LoVo (cell line): ENCODE measurements around the gene NLK.
A peak's percentile ranks its signal among the peaks of the same experiment; 100 is the strongest.
"Not testable (repeated sequence)": the region's sequence is repeated elsewhere in the genome, so short reads cannot be mapped to it uniquely, and the experiment has no call there.

Experiments used
- DNase-seq: peaks from one replicate; pipeline ENCODE4 v3.0.0-alpha.2; 2016; ENCODE audit warnings: low spot score

NLK gene

GRCh38 chr17:28042657-28042720, at the start of gene NLK:
NLK (plus strand) TSS chr17:28042677; CDS start chr17:28042874, 197 bp downstream.
- no peak for DNase-seq

DNA sequence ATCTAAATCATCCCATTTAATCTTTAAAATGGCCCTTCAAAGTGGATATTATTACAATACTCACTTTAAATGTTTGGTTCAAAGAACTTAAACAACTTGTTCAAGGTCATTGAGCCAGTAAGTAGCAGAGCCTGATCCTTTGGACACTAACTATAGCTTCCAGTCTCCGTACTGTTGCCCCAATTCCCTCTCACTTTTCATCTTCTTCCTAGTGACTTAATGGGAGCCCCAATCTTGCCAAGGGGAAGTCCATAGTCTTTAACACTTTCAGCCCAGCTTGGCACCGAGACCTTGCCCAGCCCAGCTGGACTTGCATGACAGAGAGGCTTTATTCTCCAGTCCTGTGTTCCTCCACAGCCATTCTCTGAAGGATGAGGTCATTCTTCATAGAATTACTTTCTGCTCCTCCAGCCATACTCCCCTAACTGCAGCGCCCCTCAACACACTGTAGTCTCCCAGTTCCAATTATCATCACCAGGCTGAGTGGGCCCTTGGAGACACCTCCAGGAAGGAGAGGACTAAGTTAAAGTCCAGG, 49.2 kb upstream of the NLK start:
- no peak for DNase-seq

GRCh38 chr17:27993723-27994310, 48.7 kb upstream of the NLK start:
- DNase-seq, result no peak

DNA sequence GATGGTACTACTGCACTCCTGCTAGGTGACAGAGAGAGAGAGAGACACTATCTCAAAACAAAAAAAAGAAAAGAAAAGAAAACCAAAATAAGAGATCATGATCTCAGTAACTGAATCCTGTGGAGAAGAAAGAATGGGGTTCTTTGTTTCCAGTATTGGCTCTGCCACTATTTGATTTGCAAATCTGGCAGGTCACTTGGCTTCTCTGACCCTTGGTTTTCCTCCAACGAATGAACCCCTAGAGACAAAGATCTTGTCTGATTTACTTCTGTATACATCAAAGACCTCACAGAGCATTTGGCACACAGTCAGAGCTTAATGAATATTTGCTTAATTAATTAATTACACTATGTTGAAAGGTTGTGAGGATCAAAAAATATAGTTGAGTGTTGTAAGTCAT, 47.9 kb upstream of the NLK start:
- no peak for DNase-seq

DNA sequence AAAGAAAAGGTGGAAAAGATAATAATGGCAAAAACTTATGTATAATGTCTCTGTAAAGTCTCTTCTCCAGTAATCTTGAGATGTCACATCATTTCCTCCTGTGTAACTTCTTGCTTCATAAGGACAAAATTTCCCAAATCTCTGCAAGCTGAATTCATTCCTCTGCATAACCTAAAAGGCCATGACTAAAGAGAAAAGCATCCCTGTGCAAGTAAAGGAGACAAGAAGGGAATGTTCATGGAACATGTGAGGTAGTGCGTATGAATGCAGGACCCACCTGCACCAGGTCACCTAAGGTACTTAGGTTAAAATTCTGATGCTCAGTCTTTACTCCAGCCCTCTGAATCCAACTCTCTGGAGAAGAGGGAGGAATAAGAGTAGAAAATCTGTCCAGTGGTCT, 46.9 kb upstream of the NLK start:
- DNase-seq, result no peak

DNA sequence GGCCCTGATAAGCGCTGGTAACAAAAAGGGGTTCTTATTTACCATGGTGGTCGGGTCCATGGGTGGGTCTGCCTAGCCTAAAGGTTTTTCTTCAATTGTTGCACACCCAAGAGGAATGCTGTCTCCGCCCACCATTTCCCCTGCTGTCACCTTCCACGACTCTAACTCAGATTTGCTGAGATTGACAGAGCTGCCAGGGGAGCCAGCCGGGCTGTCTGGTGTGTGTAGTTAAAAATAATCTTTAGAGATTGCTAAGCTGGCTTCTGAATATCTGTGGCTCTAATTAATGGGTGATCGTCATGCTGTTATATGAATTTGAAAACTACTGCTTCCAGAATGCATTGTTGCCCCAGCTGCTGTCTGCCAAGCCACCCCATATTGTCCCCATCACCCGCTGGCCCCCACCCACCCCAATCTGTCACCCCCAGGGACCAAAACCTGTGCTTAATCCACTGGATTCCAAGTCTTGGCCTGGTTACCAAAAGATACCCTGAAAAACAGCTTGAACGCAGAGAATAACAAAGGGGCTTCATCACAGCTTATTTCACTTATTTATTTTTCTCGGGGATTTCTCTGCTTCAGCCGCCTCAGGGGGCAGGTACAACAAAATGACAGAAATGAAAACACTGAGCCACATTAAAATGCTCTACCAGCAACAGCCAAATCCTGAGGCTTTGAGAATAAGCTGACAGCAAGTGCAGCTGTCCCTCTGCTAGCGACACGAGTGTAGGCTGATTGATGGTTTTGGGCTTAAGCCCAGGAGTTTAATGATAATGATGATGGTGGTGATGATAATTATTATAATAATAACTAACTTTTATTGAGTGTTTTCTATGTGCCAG, 46.1 kb upstream of the NLK start:
- no peak for DNase-seq

DNA sequence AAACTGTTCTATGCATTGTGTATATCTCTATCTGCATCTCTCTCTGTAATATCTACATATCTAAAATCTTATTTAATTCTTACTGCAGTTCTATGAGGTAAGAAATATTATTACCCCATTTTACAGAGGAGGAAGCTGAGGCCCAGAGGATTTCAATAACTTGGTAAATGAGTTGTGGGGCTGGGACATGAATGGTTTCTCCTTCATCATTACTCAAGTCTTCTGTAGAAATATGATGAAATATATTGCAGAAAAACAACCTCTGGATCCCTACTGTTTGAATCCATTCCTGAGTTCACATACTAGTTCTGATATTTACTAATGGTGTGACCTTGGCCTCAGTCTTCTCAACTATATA, 45.5 kb upstream of the NLK start:
- DNase-seq, result no peak

GRCh38 chr17:27997522-27997921, 45.0 kb upstream of the NLK start:
- DNase-seq, result no peak

DNA sequence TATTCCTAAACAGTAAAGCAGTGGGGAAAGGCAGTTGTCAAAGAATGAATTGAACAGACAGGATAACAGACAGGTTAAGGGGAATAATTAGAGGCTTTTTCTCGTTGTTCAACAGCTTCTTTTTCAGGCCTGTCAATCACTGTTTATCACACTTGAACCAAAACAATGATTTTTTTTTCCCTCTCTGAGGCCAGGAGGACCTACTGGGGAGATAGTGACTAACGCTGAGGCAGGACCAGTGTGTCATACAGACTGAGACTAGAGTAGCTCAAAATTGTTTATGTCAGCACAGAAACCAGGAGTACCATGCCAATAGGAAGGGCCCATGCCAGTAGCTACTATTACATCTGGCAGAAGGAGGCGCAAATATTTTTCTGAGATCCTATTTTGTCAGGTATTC, 41.3 kb upstream of the NLK start:
- DNase-seq, result no peak

DNA sequence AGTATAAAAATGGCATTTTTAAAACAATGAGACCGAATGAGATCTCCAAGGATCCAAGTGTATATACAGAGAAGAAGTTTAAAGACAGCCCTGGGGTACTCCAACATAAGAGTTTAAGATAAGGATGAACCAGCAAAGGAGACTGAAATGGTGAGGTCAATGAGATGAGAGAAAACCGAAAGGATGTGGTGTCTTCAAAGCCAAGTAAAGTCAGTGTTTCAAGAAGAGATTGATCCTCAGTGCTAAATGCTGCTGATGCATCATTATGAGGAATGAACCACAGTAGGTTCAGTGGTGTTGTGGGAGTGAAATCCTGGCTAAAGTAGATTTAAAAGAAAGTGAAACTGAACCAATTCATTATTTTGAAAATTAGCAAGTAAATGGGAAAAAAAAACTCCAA, 38.1 kb upstream of the NLK start:
- no peak for DNase-seq

GRCh38 chr17:28007925-28008324, 34.6 kb upstream of the NLK start:
- DNase-seq, result not testable (repeated sequence)

DNA sequence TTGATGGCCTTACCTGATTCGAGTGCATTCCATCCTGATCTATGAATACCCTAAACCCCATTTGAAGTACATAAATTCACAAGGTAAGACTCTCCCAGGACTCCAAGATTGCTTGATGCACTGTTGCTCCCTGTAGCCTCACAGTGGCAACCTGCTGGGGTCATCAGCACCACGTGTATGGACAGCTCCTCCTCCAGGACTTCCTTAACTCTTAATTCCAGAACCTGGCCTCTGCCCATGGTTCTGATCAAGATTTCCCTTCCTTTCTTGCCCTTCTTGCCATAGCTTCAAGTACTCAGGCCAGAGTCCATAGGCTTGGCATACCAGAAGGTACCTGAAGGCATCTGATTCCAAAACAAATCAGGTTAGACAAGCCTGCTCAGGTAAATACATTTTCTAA, 34.0 kb upstream of the NLK start:
- peak; percentile 30 for DNase-seq

DNA sequence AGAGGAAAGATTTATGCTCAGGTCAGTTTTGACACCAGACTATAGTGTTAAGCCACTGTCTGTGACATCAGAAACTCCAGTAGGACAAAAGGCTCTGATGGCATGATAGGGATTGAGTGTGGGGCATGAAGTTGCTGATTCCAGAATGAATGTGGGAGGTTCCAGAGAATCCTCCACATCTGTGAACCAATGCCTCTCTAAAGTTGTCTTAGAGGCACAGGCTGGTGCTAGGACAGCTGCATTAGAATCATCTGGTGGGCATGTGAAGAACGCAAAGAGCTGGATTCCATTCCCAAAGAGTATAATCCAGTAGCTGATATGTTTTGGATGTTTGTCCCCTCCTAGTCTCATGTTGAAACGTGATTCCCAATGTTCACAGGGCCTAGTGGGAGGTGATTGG, 32.1 kb upstream of the NLK start:
- DNase-seq, result no peak

- peak; percentile 6 for DNase-seq
These were observed 23.9 kb upstream of the NLK start for GRCh38 chr17:28018439-28019070.

DNA sequence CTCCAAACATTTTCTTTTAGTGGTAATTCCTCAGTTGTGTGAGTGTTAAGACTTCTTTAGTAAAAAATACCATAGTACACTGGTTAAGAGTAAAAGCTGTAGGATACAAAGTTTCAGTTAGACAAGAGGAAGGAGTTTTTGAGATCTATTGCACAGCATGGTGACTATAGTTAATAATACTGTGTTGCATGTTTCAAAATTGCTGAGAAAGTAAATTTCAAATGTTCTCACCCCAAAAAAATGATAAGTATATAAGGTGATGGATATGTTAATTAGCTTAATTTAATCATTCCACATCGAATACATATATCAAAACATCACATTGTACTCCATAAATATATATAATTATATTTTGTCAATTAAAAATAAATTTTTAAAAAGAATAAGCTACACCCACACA, 22.0 kb upstream of the NLK start:
- no peak for DNase-seq

GRCh38 chr17:28029044-28029443, 13.4 kb upstream of the NLK start:
- no peak for DNase-seq

DNA sequence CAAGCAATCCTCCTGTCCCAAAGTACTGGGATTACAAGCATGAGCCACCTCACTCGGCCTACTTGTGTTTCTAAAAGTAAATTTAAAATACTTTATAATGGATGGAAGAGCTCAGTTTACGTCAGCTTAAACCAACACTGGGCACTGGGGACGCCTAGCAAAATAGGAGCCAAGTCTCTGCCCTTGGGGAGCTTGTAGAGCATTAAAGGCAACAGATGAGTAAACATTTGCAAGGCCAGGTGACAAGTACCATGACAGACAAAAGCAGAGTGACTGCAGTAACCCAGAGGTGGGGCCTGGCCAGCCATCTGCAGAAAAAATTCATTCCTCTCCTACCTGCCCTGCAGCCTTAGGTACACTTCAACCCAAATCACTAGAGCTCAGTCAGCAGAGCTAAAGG, 12.1 kb upstream of the NLK start:
- DNase-seq, result no peak

DNA sequence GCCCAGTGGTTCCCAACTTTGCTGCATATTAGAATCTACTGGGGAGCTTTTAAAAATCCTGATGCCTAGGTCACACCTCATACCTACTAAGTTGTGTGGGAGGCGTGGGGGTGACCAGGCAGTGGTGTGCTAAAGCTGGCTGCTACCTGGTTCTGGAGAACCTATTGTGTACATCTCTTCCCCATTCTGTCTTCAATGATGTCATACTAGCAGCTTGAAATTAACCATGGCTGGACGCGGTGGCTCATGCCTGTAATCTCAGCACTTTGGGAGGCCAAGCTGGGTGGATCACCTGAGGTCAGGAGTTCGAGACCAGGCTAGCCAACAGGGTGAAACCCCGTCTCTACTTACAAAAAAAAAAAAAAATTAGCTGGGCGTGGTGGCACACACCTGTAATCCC, 11.3 kb upstream of the NLK start:
- DNase-seq, result no peak

DNA sequence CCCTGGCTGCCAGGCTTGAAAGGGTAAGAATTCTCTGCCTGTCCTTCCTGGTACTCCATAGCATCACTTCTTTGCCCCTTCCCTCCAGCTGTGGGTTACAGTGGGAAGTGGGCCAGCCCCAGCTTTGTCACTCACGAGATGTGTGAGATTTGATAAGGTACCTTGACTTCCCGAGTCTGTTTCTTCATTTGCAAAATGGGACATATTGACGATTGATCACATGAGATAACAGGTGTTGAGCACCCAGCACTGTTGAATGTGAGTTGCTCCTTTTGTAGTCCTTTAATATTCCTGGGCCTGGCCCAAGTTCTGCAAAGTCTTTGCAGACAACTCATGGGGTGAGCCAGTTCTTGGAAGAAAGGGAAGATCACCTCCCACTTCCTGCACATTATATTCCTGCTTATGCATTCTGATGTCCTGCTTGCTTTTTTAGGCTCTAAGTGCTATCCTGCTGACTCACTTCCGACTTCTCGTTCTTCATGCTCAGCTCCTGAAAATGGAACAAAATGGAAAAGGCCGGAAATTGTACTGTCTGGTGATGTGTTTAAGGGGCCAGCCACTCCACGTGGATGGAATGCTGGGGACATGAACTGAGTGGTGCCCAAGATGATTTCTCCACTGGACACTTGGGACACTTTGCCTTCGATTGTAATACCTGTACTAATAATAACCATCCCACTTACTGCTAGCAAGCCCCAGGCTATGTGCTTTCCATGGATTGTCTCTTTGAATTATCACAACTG, 8.3 kb upstream of the NLK start:
- no peak for DNase-seq

DNA sequence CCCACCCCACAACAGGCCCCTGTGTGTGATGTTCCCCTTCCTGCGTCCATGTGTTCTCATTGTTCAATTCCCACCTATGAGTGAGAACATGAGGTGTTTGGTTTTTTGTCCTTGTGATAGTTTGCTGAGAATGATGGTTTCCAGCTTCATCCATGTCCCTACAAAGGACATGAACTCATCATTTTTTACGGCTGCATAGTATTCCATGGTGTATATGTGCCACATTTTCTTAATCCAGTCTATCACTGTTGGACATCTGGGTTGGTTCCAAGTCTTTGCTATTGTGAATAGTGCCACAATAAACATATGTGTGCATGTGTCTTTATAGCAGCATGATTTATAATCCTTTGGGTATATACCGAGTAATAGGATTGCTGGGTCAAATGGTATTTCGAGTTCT, 7.0 kb upstream of the NLK start:
- not testable (repeated sequence) for DNase-seq

GRCh38 chr17:28035884-28036283, 6.6 kb upstream of the NLK start:
- DNase-seq, result not testable (repeated sequence)

DNA sequence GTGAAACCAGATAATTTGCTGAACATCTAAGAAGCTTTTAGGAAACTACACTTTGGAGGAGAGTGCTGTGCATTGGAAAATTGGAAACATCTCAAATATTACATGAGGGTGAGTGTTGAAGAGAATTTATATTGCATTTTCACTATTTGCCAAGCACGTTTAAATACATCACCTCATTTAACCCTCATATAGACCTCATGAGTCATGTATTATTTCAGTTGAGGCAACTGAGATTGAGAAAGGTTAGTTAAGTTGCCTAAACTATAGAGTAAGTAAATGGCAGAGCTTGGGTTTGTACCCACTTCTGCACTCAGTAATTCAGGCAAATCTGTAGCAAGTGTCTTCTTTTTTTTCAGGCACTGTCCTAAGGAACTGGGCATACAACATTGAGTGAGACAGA, 3.7 kb upstream of the NLK start:
- DNase-seq, result no peak

DNA sequence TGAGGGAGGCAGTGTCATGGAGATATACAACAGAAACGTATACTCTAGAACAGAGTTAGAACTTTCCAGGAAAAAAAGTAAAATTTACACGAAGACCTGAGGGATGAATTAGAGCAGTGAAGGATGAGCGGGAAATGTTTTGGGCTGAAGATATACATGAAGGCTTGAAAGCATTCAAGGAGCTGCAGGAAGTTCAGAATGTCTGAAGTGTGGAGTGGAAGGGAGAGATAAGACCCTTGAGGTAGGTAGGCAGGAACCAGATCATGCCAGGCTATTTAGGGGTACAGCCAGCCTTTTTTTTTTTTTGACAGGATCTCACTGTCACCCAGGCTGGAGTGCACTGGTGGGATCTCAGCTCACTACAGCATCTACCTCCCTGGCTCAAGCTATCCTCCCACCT, 3.2 kb upstream of the NLK start:
- DNase-seq, result no peak
